Measurements from ENCODE around the gene CGREF1.

Gene CGREF1

GRCh38 chr2:27149570-27150405 is 30.9 kb upstream of the CGREF1 start:
- in situ Hi-C loops (cut with MboI; ENCODE audit: low sequenced_read_pairs, unreplicated experiment), result no loop called here
- no peak for DNase-seq (ENCODE audit: low spot score)
- no peak for TF ChIP-seq CTCF (IDR thresholded peaks at IDR 0.05; ENCODE audit: borderline replicate concordance, control extremely low read depth, extremely low read depth, insufficient read depth, missing control alignments)

GRCh38 chr2:27148801-27149439 is 30.0 kb upstream of the CGREF1 start, which contains the start of gene TCF23:
Gene TCF23, plus strand, starts transcription at chr2:27149004. Its CDS starts 130 bp downstream, at chr2:27149134.
- in situ Hi-C loops (cut with MboI; ENCODE audit: low sequenced_read_pairs, unreplicated experiment), result no loop called here
- DNase-seq (ENCODE audit: low spot score), result no peak
- no peak for TF ChIP-seq CTCF (IDR thresholded peaks at IDR 0.05; ENCODE audit: borderline replicate concordance, control extremely low read depth, extremely low read depth, insufficient read depth, missing control alignments)

GRCh38 chr2:27147935-27148334 is 29.0 kb upstream of the CGREF1 start:
- in situ Hi-C loops (cut with MboI; ENCODE audit: low sequenced_read_pairs, unreplicated experiment), result no loop called here
- TF ChIP-seq CTCF (IDR thresholded peaks at IDR 0.05; ENCODE audit: borderline replicate concordance, control extremely low read depth, extremely low read depth, insufficient read depth, missing control alignments), result no peak
- DNase-seq (ENCODE audit: low spot score), result no peak

- no peak for DNase-seq (ENCODE audit: low spot score)
- TF ChIP-seq CTCF (IDR thresholded peaks at IDR 0.05; ENCODE audit: borderline replicate concordance, control extremely low read depth, extremely low read depth, insufficient read depth, missing control alignments), result no peak
- in situ Hi-C loops (cut with MboI; ENCODE audit: low sequenced_read_pairs, unreplicated experiment), result no loop called here
Observed at GRCh38 chr2:27145682-27146081, 26.8 kb upstream of the CGREF1 start.

GRCh38 chr2:27143285-27143684 is 24.4 kb upstream of the CGREF1 start:
- no peak for TF ChIP-seq CTCF (IDR thresholded peaks at IDR 0.05; ENCODE audit: borderline replicate concordance, control extremely low read depth, extremely low read depth, insufficient read depth, missing control alignments)
- in situ Hi-C loops (cut with MboI; ENCODE audit: low sequenced_read_pairs, unreplicated experiment), result no loop called here
- DNase-seq (ENCODE audit: low spot score), result no peak

GRCh38 chr2:27139310-27139709 is 20.4 kb upstream of the CGREF1 start, which contains the start of gene PRR30:
Gene PRR30, minus strand, starts transcription at chr2:27139410. Its CDS starts 1,081 bp downstream, at chr2:27138329.
- no peak for DNase-seq (ENCODE audit: low spot score)
- in situ Hi-C loops (cut with MboI; ENCODE audit: low sequenced_read_pairs, unreplicated experiment), result no loop called here
- TF ChIP-seq CTCF (IDR thresholded peaks at IDR 0.05; ENCODE audit: borderline replicate concordance, control extremely low read depth, extremely low read depth, insufficient read depth, missing control alignments), result no peak

Data from GM13976 (cell line).